ENCODE results near the gene COL11A1. TPM values are rescaled to one million over a fixed set of nuclear protein-coding genes. Genes with fewer than 3 reads are reported as not detected.

The COL11A1 gene
- total RNA-seq, 2 experiments from 2014 or later, result 0.22 TPM; not detected in 1

GRCh38 chr1:102837551-102837950 lies 270.8 kb downstream of the COL11A1 start:
- no TSS peak for BruUV-seq (replicated peaks)
- ChIA-PET POLR2A (no interaction called here), CTCF (ENCODE audit: unreplicated experiment) (no interaction called here)
- Histone ChIP-seq H3K4me3 (ENCODE audit: low read depth, low read length, poor library complexity, severe bottlenecking) (no peak overlapping the region), H3K4me2 (ENCODE audit: low read length) (no peak overlapping the region), H3K4me1 (ENCODE audit: insufficient read depth, low read length, poor library complexity, severe bottlenecking) (no peaks in the 10 kb centered on the region), H4K20me1 (ENCODE audit: insufficient read depth, low read length) (no peaks in the 10 kb centered on the region), H3K9me3 (ENCODE audit: low read length) (no peaks in the 10 kb centered on the region), H2AFZ (ENCODE audit: low read length) (no peak overlapping the region), H3K36me3 (ENCODE audit: insufficient read depth, low read length) (no peaks in the 10 kb centered on the region), H3K9me2 (ENCODE audit: insufficient read depth, low read length) (no peaks in the 10 kb centered on the region), H3K27ac (ENCODE audit: low read depth, low read length, poor library complexity, severe bottlenecking) (no peak overlapping the region), H3K79me2 (ENCODE audit: insufficient read depth, low read depth, low read length) (no peaks in the 10 kb centered on the region)
- TF ChIP-seq CTCF (conservative IDR thresholded peaks at IDR 0.05; ENCODE audit: low read length) (no peak), EZH2phosphoT487 (IDR thresholded peaks at IDR 0.05; ENCODE audit: borderline replicate concordance, low read depth, low read length) (no peak)
- intact Hi-C loops (cut with micrococcal nuclease; ENCODE audit: unreplicated experiment), result no loop called here
- no peak for DNase-seq (ENCODE audit: low spot score)

- H3K4me1 ChIP-seq (ENCODE audit: insufficient read depth, low read length, poor library complexity, severe bottlenecking), result no peaks in the 10 kb centered on the region
- H3K27ac ChIP-seq (ENCODE audit: low read depth, low read length, poor library complexity, severe bottlenecking), result no peak overlapping the region
- no peaks in the 10 kb centered on the region for H3K9me3 ChIP-seq (ENCODE audit: low read length)
- POLR2A ChIA-PET, result interaction anchor here (0.5 to 0.8 kb wide), 2 partner anchors 15 to 143 kb away, joined by 3 read pairs; no protein-coding TSS in a partner anchor
- no peak overlapping the region for H2AFZ ChIP-seq (ENCODE audit: low read length)
- no peaks in the 10 kb centered on the region for H4K20me1 ChIP-seq (ENCODE audit: insufficient read depth, low read length)
- TF ChIP-seq EZH2phosphoT487 (IDR thresholded peaks at IDR 0.05; ENCODE audit: borderline replicate concordance, low read depth, low read length), result no peak
- no peak overlapping the region for H3K4me3 ChIP-seq (ENCODE audit: low read depth, low read length, poor library complexity, severe bottlenecking)
- no peaks in the 10 kb centered on the region for H3K79me2 ChIP-seq (ENCODE audit: insufficient read depth, low read depth, low read length)
- no peak overlapping the region for H3K4me2 ChIP-seq (ENCODE audit: low read length)
- no peak for DNase-seq (ENCODE audit: low spot score)
- no peaks in the 10 kb centered on the region for H3K9me2 ChIP-seq (ENCODE audit: insufficient read depth, low read length)
- BruUV-seq (replicated peaks), result no TSS peak
- intact Hi-C loops (cut with micrococcal nuclease; ENCODE audit: unreplicated experiment), result no loop called here
- CTCF ChIA-PET (ENCODE audit: unreplicated experiment), result no interaction called here
- no peaks in the 10 kb centered on the region for H3K36me3 ChIP-seq (ENCODE audit: insufficient read depth, low read length)
These were observed 271.3 kb downstream of the COL11A1 start for GRCh38 chr1:102836991-102837390.

- DNase-seq (ENCODE audit: low spot score), result no peak
- no peak for TF ChIP-seq CTCF (conservative IDR thresholded peaks at IDR 0.05; ENCODE audit: low read length)
- no peak for TF ChIP-seq EZH2phosphoT487 (IDR thresholded peaks at IDR 0.05; ENCODE audit: borderline replicate concordance, low read depth, low read length)
- Histone ChIP-seq H3K9me3 (ENCODE audit: low read length) (no peaks in the 10 kb centered on the region), H4K20me1 (ENCODE audit: insufficient read depth, low read length) (no peaks in the 10 kb centered on the region), H2AFZ (ENCODE audit: low read length) (no peak overlapping the region), H3K4me1 (ENCODE audit: insufficient read depth, low read length, poor library complexity, severe bottlenecking) (no peaks in the 10 kb centered on the region), H3K4me2 (ENCODE audit: low read length) (no peak overlapping the region), H3K36me3 (ENCODE audit: insufficient read depth, low read length) (no peaks in the 10 kb centered on the region), H3K27ac (ENCODE audit: low read depth, low read length, poor library complexity, severe bottlenecking) (no peak overlapping the region), H3K4me3 (ENCODE audit: low read depth, low read length, poor library complexity, severe bottlenecking) (no peak overlapping the region), H3K79me2 (ENCODE audit: insufficient read depth, low read depth, low read length) (no peaks in the 10 kb centered on the region), H3K9me2 (ENCODE audit: insufficient read depth, low read length) (no peaks in the 10 kb centered on the region)
- intact Hi-C loops (cut with micrococcal nuclease; ENCODE audit: unreplicated experiment), result no loop called here
- ChIA-PET POLR2A (no interaction called here), CTCF (ENCODE audit: unreplicated experiment) (no interaction called here)
- no TSS peak for BruUV-seq (replicated peaks)
These were observed 273.5 kb downstream of the COL11A1 start for GRCh38 chr1:102834688-102835320.
